SK-N-MC (cell line): ENCODE data around the gene DDAH1.

Experiments
- EZH2 ChIP-seq: fragments of 200-600 bp; sonication (generic); IDR thresholded peaks from one replicate; pipeline ENCODE4 v1.6.1; 2017; ENCODE audit warnings: antibody characterized with exemption
- FOXP2 ChIP-seq: optimal IDR thresholded peaks from 2 replicates; pipeline ENCODE3; 2011; ENCODE audit warnings: mild to moderate bottlenecking, moderate library complexity; ENCODE audit not compliant: insufficient read depth; ENCODE audit errors: extremely low read length, control extremely low read depth
- POLR2AphosphoS5 ChIP-seq: IDR thresholded peaks from 2 replicates; pipeline ENCODE4 v1.6.1; 2012; ENCODE audit warnings: mild to moderate bottlenecking, low read depth, low read length, borderline replicate concordance

GRCh38 chr1:85417017-85417416, 47.9 kb downstream of the DDAH1 start:
- TF ChIP-seq POLR2AphosphoS5 (no peak), EZH2 (no peak), FOXP2 (no peak)
